Measurements from ENCODE around the gene TARBP1. TPM values are rescaled to one million over a fixed set of nuclear protein-coding genes. Genes with fewer than 3 reads are reported as not detected.

The TARBP1 gene
- total RNA-seq, 1 donor from 2014 or later: 24.6 TPM

GRCh38 chr1:234489698-234490077 lies 10.7 kb upstream of the TARBP1 start:
- H3K27me3 ChIP-seq (ENCODE audit: low read depth): no peaks in the 10 kb centered on the region
- intact Hi-C loops (cut with DNase I): loop anchor here (10.0 kb wide), 1 partner anchor 115 kb away; no protein-coding TSS in a partner anchor
- no peaks in the 10 kb centered on the region for H3K36me3 ChIP-seq
- H3K9me3 ChIP-seq: no peaks in the 10 kb centered on the region
- DNase-seq (no peak), ATAC-seq (no peak)
- TF ChIP-seq, protein P1, sequence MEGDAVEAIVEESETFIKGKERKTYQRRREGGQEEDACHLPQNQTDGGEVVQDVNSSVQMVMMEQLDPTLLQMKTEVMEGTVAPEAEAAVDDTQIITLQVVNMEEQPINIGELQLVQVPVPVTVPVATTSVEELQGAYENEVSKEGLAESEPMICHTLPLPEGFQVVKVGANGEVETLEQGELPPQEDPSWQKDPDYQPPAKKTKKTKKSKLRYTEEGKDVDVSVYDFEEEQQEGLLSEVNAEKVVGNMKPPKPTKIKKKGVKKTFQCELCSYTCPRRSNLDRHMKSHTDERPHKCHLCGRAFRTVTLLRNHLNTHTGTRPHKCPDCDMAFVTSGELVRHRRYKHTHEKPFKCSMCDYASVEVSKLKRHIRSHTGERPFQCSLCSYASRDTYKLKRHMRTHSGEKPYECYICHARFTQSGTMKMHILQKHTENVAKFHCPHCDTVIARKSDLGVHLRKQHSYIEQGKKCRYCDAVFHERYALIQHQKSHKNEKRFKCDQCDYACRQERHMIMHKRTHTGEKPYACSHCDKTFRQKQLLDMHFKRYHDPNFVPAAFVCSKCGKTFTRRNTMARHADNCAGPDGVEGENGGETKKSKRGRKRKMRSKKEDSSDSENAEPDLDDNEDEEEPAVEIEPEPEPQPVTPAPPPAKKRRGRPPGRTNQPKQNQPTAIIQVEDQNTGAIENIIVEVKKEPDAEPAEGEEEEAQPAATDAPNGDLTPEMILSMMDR (IDR thresholded peaks at IDR 0.05): no peak
- no peak overlapping the region for H3K4me3 ChIP-seq
- H3K4me1 ChIP-seq: peaks cover 22% of the 10 kb centered on the region
- H3K27ac ChIP-seq: no peak overlapping the region

GRCh38 chr1:234489007-234489697 lies 10.2 kb upstream of the TARBP1 start:
- Histone ChIP-seq H3K4me3 (no peak overlapping the region), H3K27ac (no peak overlapping the region), H3K36me3 (no peaks in the 10 kb centered on the region), H3K9me3 (no peaks in the 10 kb centered on the region), H3K27me3 (ENCODE audit: low read depth) (no peaks in the 10 kb centered on the region), H3K4me1 (peaks cover 22% of the 10 kb centered on the region)
- ATAC-seq (peak; percentile 77 to 83), DNase-seq (no peak)
- TF ChIP-seq, protein P1 (IDR thresholded peaks at IDR 0.05): no peak
- intact Hi-C loops (cut with DNase I): no loop called here

- no peaks in the 10 kb centered on the region for H3K9me3 ChIP-seq
- TF ChIP-seq, protein P1 (IDR thresholded peaks at IDR 0.05): no peak
- ATAC-seq (no peak), DNase-seq (no peak)
- no peaks in the 10 kb centered on the region for H3K36me3 ChIP-seq
- no peaks in the 10 kb centered on the region for H3K27me3 ChIP-seq (ENCODE audit: low read depth)
- peaks cover 22% of the 10 kb centered on the region for H3K4me1 ChIP-seq
- H3K27ac ChIP-seq: no peak overlapping the region
- no peak overlapping the region for H3K4me3 ChIP-seq
- intact Hi-C loops (cut with DNase I): no loop called here
Observed at GRCh38 chr1:234488054-234489006, 9.4 kb upstream of the TARBP1 start.

DNA sequence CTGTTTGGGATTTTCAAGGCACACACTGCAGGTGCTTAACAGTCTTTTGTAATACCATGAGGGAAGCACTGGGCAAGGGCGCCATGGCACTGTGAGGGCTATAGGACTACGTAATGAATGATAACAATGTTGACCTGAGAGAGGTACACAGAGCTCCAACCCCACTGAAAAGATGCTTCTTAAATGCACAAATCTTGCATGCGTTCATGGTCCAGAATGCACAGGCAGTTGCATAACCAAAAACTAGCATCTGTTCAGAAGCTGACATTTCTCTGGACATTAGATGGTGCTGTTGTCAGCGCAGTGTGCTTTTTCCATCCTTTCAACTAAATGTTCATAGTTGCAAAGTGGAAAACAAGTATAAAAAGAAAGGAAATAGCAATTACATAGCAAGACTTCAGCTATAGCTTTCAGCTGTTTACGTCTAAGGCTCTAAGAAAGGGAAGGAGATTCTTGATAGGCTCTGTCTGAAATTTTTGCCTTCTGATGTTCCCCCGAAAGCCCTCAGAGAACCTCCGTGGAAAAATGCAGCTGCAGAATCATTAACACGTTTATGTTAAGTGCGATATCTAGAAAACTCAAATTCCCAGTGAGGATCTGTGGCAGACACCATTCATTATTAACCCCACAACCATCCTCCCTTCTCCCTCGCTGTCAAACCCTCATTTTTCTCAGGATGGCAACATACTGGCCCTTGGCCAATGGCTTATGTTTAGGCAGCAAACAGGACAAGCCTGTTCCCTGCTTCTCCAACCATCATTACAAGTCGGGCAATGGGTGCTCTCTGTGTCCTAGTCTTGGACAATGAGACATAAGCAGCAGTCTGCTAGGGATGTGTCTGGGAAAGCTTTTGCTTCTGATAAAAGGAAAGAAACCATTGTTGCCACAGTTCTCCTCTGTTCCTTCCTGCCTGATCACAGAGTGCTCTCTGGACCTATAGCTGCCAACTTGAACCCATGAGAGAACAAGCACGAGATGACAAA lies 8.2 kb upstream of the TARBP1 start:
- ATAC-seq (peak; percentile 78 to 79), DNase-seq (no peak)
- H3K9me3 ChIP-seq: no peaks in the 10 kb centered on the region
- peaks cover 22% of the 10 kb centered on the region for H3K4me1 ChIP-seq
- intact Hi-C loops (cut with DNase I): no loop called here
- no peaks in the 10 kb centered on the region for H3K36me3 ChIP-seq
- no peak overlapping the region for H3K4me3 ChIP-seq
- no peaks in the 10 kb centered on the region for H3K27me3 ChIP-seq (ENCODE audit: low read depth)
- TF ChIP-seq, protein P1 (IDR thresholded peaks at IDR 0.05): peak; percentile 64
- H3K27ac ChIP-seq: peak overlapping the region; percentile 10

Data from lower lobe of right lung (tissue), 2 donors.